HG03159 (cell line): ENCODE data around the gene LIN9.
"Not testable (repeated sequence)": the region's sequence is repeated elsewhere in the genome, so short reads cannot be mapped to it uniquely, and the experiment has no call there.

Experiments used
- ATAC-seq: cut with Tn5 transposase; IDR thresholded peaks from one replicate; pipeline ENCODE4 v1.9.1; 2021; ENCODE audit warnings: mild to moderate bottlenecking, moderate library complexity; ENCODE audit not compliant: unreplicated experiment

The LIN9 gene

DNA sequence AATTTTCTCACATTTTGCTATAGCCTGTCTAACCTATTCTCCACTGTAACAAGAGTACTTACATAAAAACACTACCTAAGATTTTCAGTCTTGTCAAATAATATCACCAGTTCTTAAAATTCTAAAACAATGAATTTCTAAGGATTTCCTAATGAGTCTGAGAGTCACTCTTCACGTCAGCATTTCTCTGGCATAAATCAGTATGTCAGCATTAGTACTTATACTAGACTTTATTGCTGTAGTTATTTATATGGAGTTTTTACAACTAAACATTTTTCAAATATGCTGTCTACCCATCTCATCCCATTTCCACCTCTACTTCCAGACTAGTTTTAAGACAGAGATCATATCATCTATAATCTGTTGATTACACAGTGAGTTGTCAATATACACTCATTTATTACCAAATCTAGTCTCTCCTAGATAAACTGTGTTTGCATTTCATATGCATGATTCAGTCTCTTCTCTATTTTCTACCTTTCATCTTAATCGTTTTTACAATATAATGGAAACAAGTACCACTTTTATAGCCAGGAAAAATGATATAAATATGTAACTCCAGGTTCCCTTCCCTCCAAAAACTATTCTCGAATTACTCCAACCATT, 32.8 kb downstream of the LIN9 start:
- ATAC-seq = no peak

DNA sequence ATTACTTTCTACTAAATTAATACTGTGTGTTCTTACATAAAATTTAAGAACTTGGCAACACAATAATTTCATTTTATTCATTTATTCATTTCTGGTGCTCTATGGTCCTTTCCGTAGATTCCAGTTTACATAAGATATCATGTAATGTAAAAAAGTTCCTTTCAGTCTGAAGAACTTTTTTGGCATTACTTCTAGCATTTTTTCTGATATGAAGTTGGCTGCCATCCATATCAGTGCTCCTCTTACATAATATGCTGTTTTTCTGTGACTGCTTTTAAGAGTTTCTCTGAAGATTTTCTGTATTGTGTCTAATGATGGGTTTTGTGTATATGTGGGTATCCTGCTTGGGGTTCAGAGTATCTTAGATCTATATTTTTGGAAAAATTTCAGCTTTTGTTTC, 34.8 kb downstream of the LIN9 start:
- no peak for ATAC-seq

DNA sequence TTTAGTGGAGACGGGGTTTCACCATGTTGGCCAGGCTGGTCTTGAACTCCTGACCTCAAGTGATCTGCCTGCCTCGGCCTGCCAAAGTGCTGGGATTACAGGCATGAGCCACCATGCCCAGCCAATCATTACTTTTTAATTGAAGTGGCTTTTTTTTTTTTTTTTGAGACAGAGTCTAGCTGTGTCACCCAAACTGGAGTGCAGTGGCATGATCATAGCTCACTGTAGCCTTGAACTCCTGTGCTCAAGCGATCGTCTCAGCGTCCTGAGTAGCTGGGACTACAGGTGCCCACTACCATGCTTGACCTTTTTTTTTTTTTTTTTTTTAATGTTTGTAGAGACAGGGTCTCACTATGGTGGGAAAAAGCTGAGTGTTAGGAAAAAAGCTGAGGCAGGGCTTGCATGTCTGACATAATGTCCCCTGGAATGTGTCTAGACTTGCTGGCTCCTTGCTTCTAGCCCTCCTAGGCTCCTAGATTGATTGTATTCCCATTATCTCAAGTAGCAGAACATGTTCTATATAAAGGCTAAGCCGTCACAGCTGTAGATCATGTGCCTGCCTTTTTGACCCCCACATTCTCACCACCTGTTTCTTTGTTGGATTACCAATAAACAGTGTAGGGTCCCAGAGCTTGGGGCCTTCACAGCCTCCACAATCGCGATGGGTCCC, 36.6 kb downstream of the LIN9 start:
- ATAC-seq = not testable (repeated sequence)

DNA sequence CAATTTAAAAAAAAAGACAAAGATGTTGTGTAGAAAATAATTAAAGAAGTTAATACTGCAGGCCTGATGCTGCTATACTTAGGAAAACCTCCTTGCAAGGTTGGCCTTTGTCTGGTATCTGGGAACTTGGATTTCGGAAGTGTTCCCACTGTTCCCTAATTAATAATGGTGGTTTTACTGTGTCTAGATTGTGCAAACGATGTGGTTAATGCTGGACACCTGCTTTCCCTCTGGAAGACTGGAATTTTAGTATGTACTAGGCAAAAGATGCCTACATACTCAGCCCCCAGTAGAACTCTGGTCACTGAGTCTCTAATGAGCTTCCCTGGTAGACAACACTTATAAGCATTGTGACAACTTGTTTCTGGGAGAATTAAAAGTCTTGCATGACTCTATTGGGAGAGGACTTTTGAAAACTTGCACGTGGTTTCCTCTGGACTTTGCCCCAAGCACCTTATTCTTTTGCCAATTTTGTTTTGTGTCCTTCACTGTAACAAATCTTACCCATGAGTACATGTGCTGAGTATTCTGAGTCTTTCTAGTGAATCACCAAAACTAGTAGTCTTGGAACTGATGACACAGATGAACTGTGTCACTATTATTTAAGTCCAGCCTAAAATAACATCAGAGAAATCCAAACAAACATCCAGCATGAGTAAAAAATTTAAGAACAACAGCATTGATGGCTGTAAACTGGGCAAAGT, 40.4 kb downstream of the LIN9 start:
- no peak for ATAC-seq

DNA sequence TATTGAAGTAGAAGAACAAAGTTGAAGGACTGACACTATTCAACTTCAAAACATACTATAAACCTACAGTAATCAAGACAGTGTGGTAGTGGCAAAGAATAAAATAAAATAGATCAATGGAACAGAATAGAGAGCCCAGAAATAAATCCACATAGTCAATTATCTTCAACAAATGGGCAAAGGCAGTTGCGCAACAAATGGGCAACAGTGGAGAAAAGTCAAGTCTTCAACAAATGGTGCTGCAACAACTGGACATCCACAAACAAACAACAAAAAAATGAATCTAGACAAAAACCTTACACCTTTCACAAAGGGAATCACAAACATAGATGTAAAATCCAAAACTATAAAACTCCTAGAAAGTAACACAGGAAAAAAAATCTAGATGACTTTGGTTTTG, 47.1 kb downstream of the LIN9 start:
- ATAC-seq = no peak

DNA sequence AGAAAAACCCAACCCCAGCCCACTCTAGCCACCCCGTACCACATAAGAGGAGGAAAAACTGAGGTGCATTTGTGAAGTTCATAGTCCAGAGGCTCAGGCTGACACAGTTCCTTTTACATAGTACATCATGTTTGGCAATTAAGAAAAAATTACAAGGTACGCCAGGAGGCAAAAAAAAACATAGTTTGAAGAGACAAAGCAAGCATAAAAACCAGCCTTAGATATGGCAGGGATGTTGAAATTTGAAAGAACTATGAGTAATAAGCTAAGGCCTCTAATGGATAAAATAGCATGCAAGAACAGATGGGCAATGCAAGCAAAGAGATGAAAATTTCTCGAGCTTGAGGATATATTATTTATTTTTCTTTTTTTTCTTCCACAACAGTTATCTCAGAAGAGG, 53.6 kb downstream of the LIN9 start:
- ATAC-seq = no peak

DNA sequence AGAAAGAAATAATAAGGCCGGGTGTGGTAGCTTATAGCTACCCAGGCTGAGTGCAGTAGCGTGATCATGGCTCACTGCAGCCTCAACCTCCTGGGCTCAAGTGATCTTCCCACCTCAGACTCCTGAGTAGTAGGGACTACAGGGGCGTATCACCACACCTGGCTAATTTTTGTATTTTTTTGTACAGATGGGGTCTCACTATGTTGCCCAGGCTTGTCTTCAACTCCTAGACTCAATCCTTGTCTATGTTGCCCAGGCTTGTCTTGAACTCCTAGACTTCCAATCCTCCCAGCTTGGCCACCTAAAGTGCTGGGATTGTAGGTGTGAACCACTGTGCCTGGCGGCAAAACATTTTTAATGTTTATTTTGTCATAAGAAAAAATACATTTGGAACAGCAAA, 55.0 kb downstream of the LIN9 start:
- no peak for ATAC-seq

DNA sequence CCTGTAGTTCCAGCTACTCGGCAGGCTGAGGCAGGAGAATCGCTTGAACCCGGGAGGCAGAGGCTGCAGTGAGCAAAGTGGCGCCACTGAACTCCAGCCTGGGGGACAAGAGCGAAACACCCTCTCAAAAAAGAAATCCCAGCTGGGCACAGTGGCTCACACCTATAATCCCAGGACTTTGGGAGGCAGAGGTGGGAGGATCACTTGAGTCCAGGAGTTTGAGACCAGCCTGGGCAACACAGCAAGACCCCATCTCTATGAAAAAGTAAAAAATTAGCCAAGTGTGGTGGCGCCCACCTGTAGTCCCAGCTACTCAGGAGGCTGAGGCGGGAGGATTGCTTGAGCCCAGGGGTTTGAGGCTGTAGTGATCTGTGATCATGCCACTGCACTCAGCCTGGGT, 56.1 kb downstream of the LIN9 start:
- ATAC-seq = not testable (repeated sequence)

DNA sequence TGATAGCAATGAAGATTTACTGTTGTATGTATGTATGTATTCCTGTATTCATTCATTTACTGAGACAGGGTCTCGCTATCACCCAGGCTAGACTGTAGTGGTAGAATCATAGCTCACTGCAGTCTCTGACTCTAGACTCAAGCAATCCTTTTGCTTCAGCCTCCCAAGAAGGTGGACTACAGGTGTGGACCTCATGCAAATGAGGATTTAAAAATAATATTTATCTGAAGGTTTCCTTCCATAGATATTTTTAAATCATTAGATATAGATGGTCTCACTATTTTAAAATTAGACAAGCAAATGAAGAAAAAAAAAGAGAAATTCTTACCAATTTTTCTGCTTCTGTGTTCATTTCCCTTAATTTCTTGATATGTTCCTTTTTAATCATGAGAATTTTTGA, 58.5 kb downstream of the LIN9 start:
- no peak for ATAC-seq

DNA sequence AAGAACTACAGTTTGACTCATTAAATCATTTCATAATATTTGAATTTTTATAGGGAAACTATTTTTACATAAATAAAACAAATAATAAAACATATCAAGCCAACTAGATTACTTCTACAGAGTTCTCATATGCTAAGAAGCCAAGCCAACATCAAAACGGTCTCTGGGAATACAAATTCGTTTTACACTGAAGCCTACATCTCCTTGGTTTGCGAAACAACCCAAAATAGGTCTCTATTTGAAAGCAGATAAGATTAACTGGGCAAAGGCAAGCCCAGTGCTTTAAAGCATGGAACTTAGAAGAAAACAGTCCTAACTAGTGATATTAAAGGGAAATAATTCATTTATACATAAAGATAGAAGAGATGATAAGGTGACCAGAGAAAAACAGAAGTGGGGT, 60.2 kb downstream of the LIN9 start:
- ATAC-seq = no peak

DNA sequence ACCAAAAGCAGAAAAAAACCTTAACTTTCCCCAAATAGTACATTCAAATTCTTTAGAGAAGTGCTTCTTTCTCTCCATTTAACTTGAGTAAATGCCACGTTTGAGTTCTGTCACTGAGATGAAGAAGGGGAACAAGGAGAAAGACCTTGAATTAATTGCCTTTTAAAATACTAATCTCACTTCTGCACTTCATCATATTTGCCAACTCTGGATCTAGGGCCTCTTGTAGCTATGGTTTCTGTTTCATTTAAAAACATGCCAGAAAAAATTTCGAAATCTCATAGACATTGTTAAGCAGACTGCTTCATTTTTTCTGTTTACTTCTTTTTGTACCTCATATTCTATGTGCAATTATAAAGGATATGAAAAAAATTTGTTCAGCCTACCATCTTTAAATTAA, 60.9 kb downstream of the LIN9 start:
- no peak for ATAC-seq

DNA sequence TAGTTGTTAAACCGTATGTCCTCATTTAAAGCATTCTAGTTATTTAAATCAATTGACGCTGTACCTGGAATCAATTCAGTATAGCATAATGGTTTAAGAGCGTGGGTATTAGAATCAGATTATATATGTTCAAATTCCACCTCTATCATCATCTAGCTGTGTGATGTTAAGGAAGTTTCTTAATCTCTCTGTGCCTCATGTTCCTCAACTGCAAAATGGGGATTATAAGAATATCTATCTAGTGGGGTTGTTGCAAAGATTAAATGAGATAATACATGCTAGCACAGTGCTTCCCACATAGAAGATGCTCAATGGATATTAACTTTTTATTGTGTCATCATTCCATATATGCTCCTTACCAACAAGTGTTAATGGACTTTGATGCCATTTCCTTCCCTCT, 69.5 kb downstream of the LIN9 start:
- ATAC-seq = no peak

DNA sequence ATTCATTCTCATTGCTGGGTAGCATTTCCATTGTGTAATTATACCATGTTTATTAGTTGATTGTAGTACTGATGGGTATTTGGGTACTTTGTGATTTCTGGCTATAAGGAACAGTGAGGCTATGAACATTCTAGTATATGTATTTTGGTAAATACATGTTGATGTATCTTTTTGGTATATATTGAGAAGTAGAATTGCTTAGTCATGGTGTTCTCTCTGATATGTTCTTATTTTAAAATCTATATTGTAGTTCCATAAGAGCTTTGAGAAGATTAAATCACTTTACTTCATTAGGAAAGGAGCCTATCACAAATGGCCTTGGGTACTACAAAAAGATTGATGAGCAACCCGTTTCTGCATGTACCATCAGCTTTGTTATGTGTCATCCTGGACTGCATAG, 72.1 kb downstream of the LIN9 start:
- no peak for ATAC-seq

DNA sequence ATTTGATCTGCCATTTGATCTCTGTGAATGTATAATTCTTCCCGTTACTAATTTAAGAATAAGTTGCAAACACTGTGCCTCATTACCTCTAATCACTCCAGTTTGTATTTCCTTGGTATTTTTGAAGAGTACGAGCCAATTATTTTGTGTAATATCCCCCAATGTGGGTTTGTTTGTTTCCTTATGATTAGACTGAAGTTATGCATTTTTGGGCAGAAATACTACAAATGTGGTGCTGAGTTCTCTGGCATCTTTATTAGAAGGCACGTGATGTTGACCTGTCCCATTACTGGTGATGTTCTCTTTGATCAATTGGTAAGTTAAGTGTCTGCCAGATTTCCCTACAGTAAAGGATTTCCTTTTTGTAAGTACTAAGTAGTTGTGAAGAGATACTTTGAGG, 75.2 kb downstream of the LIN9 start:
- no peak for ATAC-seq

DNA sequence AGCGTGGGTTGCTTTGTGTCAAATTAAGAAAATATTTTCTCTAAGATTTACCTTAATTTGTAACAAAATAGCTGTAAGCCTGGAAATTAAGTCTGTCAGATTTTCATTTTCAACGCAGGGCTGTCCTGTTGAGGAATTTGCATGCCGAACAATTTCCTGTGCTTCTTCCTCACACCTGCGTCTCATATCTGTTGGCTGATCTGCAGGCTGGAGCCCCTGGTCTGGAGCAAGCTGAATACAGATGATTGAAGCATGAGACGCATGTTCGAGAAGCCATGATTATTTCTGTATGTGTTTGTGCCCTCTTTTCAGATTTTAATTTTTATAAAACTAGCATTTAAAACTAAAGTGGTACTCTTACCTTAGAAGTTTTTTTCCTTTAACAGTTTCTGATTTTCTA, 75.7 kb downstream of the LIN9 start:
- ATAC-seq = peak; percentile 49

DNA sequence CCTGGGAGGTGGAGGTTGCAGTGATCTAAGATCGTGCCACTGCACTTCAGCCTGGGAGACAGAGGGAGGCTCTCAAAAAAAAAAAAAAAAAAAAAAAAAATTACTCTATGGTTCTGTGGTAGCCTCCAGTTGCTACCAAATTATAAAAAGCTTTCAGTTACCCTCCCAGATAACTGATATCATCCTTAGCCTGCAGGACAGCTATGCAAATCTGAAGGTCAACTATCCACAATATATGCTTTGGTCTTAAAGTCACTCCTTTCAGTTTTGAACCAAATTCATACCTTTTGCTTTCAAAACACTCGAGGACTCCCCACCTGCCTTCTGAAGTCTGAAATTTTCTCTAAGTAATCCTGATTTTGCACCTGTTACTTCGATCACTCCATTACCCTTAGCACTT, 82.4 kb downstream of the LIN9 start:
- ATAC-seq = no peak

DNA sequence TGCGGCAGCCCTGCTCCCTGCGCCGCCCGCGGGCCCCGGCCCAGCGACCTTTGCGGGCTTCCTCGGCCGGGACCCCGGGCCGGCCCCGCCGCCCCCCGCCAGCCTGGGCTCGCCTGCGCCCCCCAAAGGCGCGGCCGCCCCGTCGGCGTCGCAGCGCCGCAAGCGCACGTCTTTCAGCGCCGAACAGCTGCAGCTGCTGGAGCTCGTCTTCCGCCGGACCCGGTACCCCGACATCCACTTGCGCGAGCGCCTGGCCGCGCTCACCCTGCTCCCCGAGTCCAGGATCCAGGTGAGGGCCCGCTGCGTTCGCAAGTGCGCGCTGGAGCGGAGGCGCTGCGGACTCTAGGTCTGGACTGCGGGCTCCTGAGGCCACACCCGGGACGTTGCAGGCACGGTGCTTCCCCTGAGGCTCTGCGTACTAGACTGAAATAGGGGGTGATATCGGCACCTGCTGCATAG, 85.1 kb downstream of the LIN9 start:
- ATAC-seq = peak; percentile 70

DNA sequence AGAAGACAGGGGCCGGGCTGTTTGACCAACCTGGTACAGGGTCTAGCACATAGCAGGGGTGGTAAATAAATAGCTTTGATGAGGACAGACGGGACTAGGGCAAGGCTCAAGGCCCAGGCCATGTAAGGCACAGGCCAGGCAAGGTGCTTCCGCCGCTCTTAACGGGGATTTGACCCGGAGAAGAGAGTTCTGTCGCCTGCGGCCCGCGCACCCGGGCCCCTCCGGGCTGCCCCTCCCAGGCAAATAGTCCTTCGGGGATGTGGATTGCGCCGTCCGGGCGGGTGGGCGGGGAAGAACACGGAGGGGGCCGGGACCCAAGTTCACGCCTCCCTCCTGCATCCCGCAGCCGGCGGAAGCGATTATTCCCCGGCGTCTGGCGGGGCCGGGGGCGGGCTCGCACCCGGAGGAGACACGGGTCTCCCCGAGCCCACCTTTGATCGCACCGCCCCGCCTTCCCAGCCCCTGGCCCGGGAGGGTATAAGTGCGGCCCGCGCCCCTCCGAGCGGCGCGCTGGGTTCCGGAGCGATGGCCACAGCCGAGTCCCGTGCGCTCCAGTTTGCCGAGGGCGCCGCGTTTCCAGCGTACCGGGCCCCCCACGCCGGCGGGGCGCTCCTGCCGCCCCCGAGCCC, 85.7 kb downstream of the LIN9 start, which contains the start of gene MIXL1:
Gene MIXL1, plus strand, starts transcription at position 508 of the 629 bp plus-strand sequence. Its CDS starts 18 bp downstream, at position 526.
- ATAC-seq = peak; percentile 32

DNA sequence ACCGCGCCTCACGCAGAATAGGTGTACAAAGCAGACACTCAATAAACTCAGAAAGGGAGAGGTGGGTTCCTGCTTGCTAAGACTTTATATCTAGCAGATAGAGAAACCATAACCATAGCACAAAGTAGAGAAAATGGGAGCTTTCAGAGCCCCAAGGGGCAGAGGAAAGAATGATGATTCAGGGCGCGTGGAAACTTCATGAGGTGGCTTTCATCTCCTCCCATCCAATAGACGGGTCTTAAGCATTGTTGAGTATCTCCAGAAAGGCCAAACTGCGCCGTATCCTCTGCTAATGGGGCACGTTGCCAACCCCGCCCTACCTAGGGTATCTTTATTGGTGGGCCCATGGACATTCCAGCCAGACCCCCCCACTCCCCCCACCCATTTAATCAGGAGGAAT, 86.3 kb downstream of the LIN9 start:
- ATAC-seq = no peak

DNA sequence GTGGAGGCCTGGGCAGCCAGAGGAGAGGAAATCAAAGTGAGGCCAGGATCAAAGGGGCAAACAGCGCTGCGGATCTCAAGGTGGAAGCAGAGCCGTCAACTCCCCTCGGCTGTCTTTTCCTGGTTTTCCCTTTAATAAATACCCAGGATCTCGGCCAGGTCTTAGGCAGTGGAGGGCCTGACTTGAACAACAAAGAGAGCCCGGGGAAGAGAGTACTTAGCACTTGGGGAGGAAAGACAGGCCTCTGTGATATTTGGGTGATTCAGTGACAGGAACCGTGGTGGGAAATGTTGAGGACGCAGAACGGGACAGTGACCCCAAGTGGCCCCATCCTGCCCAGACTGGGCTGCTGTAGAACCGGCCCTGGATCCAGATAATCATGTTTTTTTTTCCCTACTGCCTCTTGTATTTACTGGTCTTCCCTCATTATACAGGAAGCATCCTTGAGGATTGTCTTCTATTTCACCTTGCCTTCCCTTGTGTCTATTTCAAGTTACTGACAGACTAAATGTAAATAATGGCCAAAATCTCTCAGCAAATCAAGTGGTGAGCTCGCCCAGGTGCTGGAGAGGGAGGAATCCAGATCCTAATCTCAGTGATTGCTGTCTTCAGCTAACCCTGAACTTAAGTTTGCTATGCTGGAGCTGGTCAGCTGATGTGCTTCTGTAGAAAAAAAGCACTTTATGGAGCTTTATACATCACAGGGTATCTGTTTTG, 88.3 kb downstream of the LIN9 start:
- ATAC-seq = no peak

DNA sequence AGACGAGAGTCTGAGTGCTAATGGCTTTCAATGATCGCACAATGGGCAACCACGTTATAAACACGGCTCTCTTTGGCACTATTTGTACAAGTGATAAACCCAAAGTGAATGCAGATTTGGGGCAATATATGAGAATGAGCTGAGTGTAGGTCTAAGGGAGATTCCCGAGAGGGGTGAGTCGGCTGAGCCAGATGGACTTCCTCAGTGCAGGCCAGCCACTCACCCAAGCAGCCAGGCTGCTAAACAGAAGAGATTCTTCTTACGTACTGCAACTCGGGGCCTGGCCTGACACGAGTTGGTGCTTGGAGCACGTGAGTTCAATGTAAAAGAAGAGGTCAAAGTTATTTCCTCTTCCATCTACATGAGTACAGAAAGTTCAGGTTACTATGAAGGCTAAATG, 91.7 kb downstream of the LIN9 start:
- no peak for ATAC-seq
